ENCODE results near the gene SIRT1. TPM values are rescaled to one million over a fixed set of nuclear protein-coding genes. Genes with fewer than 3 reads are reported as not detected.
A peak's percentile ranks its signal among the peaks of the same experiment; 100 is the strongest.

Gene SIRT1
- total RNA-seq, 1 experiment from 2014 or later, result 51.3 TPM

GRCh38 chr10:67933199-67933598 lies 48.7 kb downstream of the SIRT1 start (continued):
- no peak for TF ChIP-seq FOXJ3 (CRISPR knock-in tag; IDR thresholded peaks at IDR 0.05; ENCODE audit: borderline replicate concordance)
- TF ChIP-seq CREB1 (CRISPR knock-in tag; IDR thresholded peaks at IDR 0.05), result no peak
- TF ChIP-seq ERG (CRISPR knock-in tag; IDR thresholded peaks at IDR 0.05), result no peak
- no peak for TF ChIP-seq OVOL2 (CRISPR knock-in tag; IDR thresholded peaks at IDR 0.05; ENCODE audit: borderline replicate concordance)
- TF ChIP-seq ETV6 (CRISPR knock-in tag; IDR thresholded peaks at IDR 0.05), result no peak

GRCh38 chr10:67934336-67934735 lies 49.9 kb downstream of the SIRT1 start:
- no peak for ATAC-seq
- H3K4me1 Mint-ChIP-seq, result peaks cover 24% of the 10 kb centered on the region
- ChIA-PET POLR2A (no interaction called here), CTCF (no interaction called here)
- H3K9me3 Mint-ChIP-seq, result no peaks in the 10 kb centered on the region
- no peaks in the 10 kb centered on the region for H3K27me3 Mint-ChIP-seq (ENCODE audit: low read depth)
- DNase-seq (ENCODE audit: low spot score), result no peak
- no peak overlapping the region for H3K4me3 Mint-ChIP-seq
- H3K36me3 Mint-ChIP-seq, result peaks cover 35% of the 10 kb centered on the region
- no peak for TF ChIP-seq ZNF532 (CRISPR knock-in tag; IDR thresholded peaks at IDR 0.05; ENCODE audit: borderline replicate concordance)
- TF ChIP-seq ZNF396 (CRISPR knock-in tag; IDR thresholded peaks at IDR 0.05; ENCODE audit: borderline replicate concordance), result no peak
- no peak for TF ChIP-seq SP1 (CRISPR knock-in tag; conservative IDR thresholded peaks at IDR 0.05)
- TF ChIP-seq ZNF232 (CRISPR knock-in tag; IDR thresholded peaks at IDR 0.05), result no peak
- no peak for TF ChIP-seq FOXP4 (CRISPR knock-in tag; IDR thresholded peaks at IDR 0.05)
- no peak for TF ChIP-seq GABPB1 (CRISPR knock-in tag; IDR thresholded peaks at IDR 0.05)
- TF ChIP-seq PREB (CRISPR knock-in tag; IDR thresholded peaks at IDR 0.05; ENCODE audit: borderline replicate concordance), result no peak
- no peak for TF ChIP-seq ZNF138 (CRISPR knock-in tag; conservative IDR thresholded peaks at IDR 0.05)
- no peak for TF ChIP-seq ZNF671 (CRISPR knock-in tag; IDR thresholded peaks at IDR 0.05)
- TF ChIP-seq TP53 (CRISPR knock-in tag; IDR thresholded peaks at IDR 0.05), result no peak
- TF ChIP-seq, protein P1, sequence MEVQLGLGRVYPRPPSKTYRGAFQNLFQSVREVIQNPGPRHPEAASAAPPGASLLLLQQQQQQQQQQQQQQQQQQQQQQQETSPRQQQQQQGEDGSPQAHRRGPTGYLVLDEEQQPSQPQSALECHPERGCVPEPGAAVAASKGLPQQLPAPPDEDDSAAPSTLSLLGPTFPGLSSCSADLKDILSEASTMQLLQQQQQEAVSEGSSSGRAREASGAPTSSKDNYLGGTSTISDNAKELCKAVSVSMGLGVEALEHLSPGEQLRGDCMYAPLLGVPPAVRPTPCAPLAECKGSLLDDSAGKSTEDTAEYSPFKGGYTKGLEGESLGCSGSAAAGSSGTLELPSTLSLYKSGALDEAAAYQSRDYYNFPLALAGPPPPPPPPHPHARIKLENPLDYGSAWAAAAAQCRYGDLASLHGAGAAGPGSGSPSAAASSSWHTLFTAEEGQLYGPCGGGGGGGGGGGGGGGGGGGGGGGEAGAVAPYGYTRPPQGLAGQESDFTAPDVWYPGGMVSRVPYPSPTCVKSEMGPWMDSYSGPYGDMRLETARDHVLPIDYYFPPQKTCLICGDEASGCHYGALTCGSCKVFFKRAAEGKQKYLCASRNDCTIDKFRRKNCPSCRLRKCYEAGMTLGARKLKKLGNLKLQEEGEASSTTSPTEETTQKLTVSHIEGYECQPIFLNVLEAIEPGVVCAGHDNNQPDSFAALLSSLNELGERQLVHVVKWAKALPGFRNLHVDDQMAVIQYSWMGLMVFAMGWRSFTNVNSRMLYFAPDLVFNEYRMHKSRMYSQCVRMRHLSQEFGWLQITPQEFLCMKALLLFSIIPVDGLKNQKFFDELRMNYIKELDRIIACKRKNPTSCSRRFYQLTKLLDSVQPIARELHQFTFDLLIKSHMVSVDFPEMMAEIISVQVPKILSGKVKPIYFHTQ (CRISPR knock-in tag; IDR thresholded peaks at IDR 0.05), result no peak
- no peak for TF ChIP-seq ZNF121 (CRISPR knock-in tag; IDR thresholded peaks at IDR 0.05)
- no peak for TF ChIP-seq ESRRA (CRISPR knock-in tag; IDR thresholded peaks at IDR 0.05; ENCODE audit: borderline replicate concordance)
- TF ChIP-seq, protein P2, sequence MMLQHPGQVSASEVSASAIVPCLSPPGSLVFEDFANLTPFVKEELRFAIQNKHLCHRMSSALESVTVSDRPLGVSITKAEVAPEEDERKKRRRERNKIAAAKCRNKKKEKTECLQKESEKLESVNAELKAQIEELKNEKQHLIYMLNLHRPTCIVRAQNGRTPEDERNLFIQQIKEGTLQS (CRISPR knock-in tag; conservative IDR thresholded peaks at IDR 0.05), result no peak
- no peak for TF ChIP-seq SOX15 (CRISPR knock-in tag; IDR thresholded peaks at IDR 0.05)
- TF ChIP-seq GRHL2 (CRISPR knock-in tag; IDR thresholded peaks at IDR 0.05; ENCODE audit: insufficient replicate concordance, severe bottlenecking), result no peak
- no peak for TF ChIP-seq ZNF317 (CRISPR knock-in tag; IDR thresholded peaks at IDR 0.05; ENCODE audit: borderline replicate concordance, low read depth)
- TF ChIP-seq SMAD3 (CRISPR knock-in tag; IDR thresholded peaks at IDR 0.05; ENCODE audit: borderline replicate concordance), result no peak
- TF ChIP-seq CBFB (CRISPR knock-in tag; IDR thresholded peaks at IDR 0.05; ENCODE audit: low read depth), result no peak
- TF ChIP-seq, protein P3, sequence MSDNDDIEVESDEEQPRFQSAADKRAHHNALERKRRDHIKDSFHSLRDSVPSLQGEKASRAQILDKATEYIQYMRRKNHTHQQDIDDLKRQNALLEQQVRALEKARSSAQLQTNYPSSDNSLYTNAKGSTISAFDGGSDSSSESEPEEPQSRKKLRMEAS (CRISPR knock-in tag; IDR thresholded peaks at IDR 0.05), result no peak
- H3K27ac Mint-ChIP-seq, result peak overlapping the region; percentile 86

Measured in WTC11 (cell line).